Astrocyte of the hippocampus (primary cell): ENCODE results near the gene OSBPL8.

Experiments
- DNase-seq: peaks from one replicate; pipeline ENCODE4 v3.0.0; 2011; ENCODE audit warnings: low read depth, low spot score

OSBPL8 gene

GRCh38 chr12:76308866-76309265 lies 250.7 kb downstream of the OSBPL8 start:
- DNase-seq = no peak

- no peak for DNase-seq
Measured at GRCh38 chr12:76307083-76307482, 252.5 kb downstream of the OSBPL8 start.

- no peak for DNase-seq
Measured at GRCh38 chr12:76303989-76304460, 255.5 kb downstream of the OSBPL8 start.

GRCh38 chr12:76303365-76303764 lies 256.2 kb downstream of the OSBPL8 start:
- no peak for DNase-seq
